ENCODE data around the gene CNTN1. TPM values are rescaled to one million over a fixed set of nuclear protein-coding genes. Genes with fewer than 3 reads are reported as not detected.

CNTN1 gene
- total RNA-seq, 2 donors from 2014 or later, result 0.77 to 4.4 TPM

DNA sequence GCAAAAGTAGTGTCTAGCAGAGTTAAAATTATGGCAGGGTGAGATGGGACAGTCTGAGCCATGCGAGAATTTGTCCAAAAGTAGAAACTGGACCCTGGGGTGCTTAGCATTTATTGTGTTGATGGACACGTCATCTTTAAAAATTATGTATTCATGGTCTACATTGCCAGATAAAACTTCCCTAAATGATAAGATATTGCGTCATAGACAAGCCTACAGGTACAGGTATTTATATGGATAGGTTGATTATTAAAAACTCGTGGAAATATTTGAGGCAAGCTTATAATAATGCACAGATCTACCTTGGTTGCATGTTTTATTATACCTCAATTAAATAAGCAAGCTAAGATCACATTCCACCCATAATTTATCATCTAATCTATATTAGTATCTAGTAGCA lies 299.9 kb downstream of the CNTN1 start:
- no peak overlapping the region for H3K9ac ChIP-seq (ENCODE audit: low read depth in 2 of 2, low read length in 2 of 2)
- TF ChIP-seq, protein P1, sequence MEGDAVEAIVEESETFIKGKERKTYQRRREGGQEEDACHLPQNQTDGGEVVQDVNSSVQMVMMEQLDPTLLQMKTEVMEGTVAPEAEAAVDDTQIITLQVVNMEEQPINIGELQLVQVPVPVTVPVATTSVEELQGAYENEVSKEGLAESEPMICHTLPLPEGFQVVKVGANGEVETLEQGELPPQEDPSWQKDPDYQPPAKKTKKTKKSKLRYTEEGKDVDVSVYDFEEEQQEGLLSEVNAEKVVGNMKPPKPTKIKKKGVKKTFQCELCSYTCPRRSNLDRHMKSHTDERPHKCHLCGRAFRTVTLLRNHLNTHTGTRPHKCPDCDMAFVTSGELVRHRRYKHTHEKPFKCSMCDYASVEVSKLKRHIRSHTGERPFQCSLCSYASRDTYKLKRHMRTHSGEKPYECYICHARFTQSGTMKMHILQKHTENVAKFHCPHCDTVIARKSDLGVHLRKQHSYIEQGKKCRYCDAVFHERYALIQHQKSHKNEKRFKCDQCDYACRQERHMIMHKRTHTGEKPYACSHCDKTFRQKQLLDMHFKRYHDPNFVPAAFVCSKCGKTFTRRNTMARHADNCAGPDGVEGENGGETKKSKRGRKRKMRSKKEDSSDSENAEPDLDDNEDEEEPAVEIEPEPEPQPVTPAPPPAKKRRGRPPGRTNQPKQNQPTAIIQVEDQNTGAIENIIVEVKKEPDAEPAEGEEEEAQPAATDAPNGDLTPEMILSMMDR (IDR thresholded peaks at IDR 0.05), result no peak
- H3K4me3 ChIP-seq, result no peak overlapping the region
- H3K27me3 ChIP-seq, result no peaks in the 10 kb centered on the region
- intact Hi-C loops (cut with DNase I), result no loop called here
- no peak overlapping the region for H3K27ac ChIP-seq
- no peak for DNase-seq
- no peaks in the 10 kb centered on the region for H3K36me3 ChIP-seq
- no peaks in the 10 kb centered on the region for H3K4me1 ChIP-seq
- H3K9me3 ChIP-seq, result no peaks in the 10 kb centered on the region

DNA sequence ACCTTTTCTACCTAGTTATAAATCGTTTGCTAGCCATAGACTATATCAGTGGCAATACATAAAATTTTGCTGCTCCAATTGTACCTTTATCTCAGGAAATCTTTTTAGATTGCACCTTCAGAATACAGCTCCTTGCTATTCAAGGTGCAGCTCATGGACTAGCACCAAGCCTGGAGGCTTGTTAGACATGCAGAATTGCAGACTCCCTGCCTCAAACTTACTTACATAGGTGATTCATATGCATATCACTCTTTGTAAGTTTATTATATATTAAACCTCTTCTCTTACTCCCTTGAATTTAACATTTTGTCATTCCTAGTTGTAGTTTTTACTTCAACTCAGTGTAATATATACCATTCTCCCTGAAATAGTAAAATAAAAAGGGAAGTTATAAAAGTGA lies 300.4 kb downstream of the CNTN1 start:
- Histone ChIP-seq H3K4me3 (no peak overlapping the region), H3K9me3 (no peaks in the 10 kb centered on the region), H3K36me3 (no peaks in the 10 kb centered on the region), H3K27ac (no peak overlapping the region), H3K4me1 (no peaks in the 10 kb centered on the region), H3K9ac (ENCODE audit: low read depth in 2 of 2, low read length in 2 of 2) (no peak overlapping the region), H3K27me3 (no peaks in the 10 kb centered on the region)
- TF ChIP-seq, protein P1 (IDR thresholded peaks at IDR 0.05), result no peak
- no peak for DNase-seq
- intact Hi-C loops (cut with DNase I), result no loop called here

GRCh38 chr12:40993158-40993557 lies 300.9 kb downstream of the CNTN1 start:
- intact Hi-C loops (cut with DNase I), result no loop called here
- no peak overlapping the region for H3K4me3 ChIP-seq
- TF ChIP-seq, protein P1 (IDR thresholded peaks at IDR 0.05), result no peak
- no peak overlapping the region for H3K9ac ChIP-seq (ENCODE audit: low read depth in 2 of 2, low read length in 2 of 2)
- no peak overlapping the region for H3K27ac ChIP-seq
- no peaks in the 10 kb centered on the region for H3K4me1 ChIP-seq
- H3K36me3 ChIP-seq, result no peaks in the 10 kb centered on the region
- DNase-seq, result no peak
- no peaks in the 10 kb centered on the region for H3K9me3 ChIP-seq
- H3K27me3 ChIP-seq, result no peaks in the 10 kb centered on the region

- H3K9ac ChIP-seq (ENCODE audit: low read depth in 2 of 2, low read length in 2 of 2), result no peak overlapping the region
- H3K4me3 ChIP-seq, result no peak overlapping the region
- no peaks in the 10 kb centered on the region for H3K27me3 ChIP-seq
- H3K4me1 ChIP-seq, result no peaks in the 10 kb centered on the region
- no peaks in the 10 kb centered on the region for H3K9me3 ChIP-seq
- no peak overlapping the region for H3K27ac ChIP-seq
- no peaks in the 10 kb centered on the region for H3K36me3 ChIP-seq
- intact Hi-C loops (cut with DNase I), result no loop called here
- TF ChIP-seq, protein P1 (IDR thresholded peaks at IDR 0.05), result no peak
- no peak for DNase-seq
Measured at GRCh38 chr12:40996091-40996490, 303.9 kb downstream of the CNTN1 start.

GRCh38 chr12:40999210-40999609 lies 307.0 kb downstream of the CNTN1 start:
- no peak overlapping the region for H3K9ac ChIP-seq (ENCODE audit: low read depth in 2 of 2, low read length in 2 of 2)
- DNase-seq, result no peak
- no peak overlapping the region for H3K4me3 ChIP-seq
- H3K27me3 ChIP-seq, result no peaks in the 10 kb centered on the region
- TF ChIP-seq, protein P1 (IDR thresholded peaks at IDR 0.05), result no peak
- H3K36me3 ChIP-seq, result no peaks in the 10 kb centered on the region
- no peak overlapping the region for H3K27ac ChIP-seq
- intact Hi-C loops (cut with DNase I), result no loop called here
- no peaks in the 10 kb centered on the region for H3K4me1 ChIP-seq
- H3K9me3 ChIP-seq, result no peaks in the 10 kb centered on the region

DNA sequence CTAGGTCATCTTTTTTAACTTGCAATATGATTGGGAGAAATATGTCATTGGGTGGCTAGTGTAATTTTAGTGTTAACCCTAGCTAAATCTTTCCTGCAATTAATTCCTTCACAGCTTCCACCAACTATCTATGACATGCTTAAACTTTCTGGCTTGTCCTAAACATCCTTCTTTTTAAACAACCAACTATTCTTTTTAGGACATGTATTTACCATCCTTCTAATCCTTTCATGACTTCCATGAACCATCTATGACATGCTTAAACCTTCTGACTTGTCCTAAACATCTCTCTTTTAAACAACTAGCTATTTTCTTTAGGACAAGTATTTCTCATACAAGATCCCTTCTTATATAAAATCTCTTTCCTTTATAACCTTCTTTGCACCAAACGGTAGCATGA lies 316.2 kb downstream of the CNTN1 start:
- no peak overlapping the region for H3K27ac ChIP-seq
- intact Hi-C loops (cut with DNase I), result no loop called here
- no peak overlapping the region for H3K4me3 ChIP-seq
- H3K9me3 ChIP-seq, result no peaks in the 10 kb centered on the region
- no peaks in the 10 kb centered on the region for H3K36me3 ChIP-seq
- TF ChIP-seq, protein P1 (IDR thresholded peaks at IDR 0.05), result no peak
- no peak for DNase-seq
- H3K9ac ChIP-seq (ENCODE audit: low read depth in 2 of 2, low read length in 2 of 2), result no peak overlapping the region
- no peaks in the 10 kb centered on the region for H3K4me1 ChIP-seq
- H3K27me3 ChIP-seq, result no peaks in the 10 kb centered on the region

Data from colonic mucosa (tissue), 4 donors.